GM12878 (cell line): ENCODE data around the gene FTO.

Source experiments
- EZH2 ChIP-seq: IDR thresholded peaks from 2 replicates; pipeline ENCODE4 v1.6.1; 2012; ENCODE audit warnings: low read depth, mild to moderate bottlenecking, control low read depth, inconsistent platforms, low read length, borderline replicate concordance; ENCODE audit not compliant: control insufficient read depth
- GABPA ChIP-seq: IDR thresholded peaks from 2 replicates; pipeline ENCODE4 v1.6.1; 2014; ENCODE audit warnings: antibody characterized with exemption, low read depth, mild to moderate bottlenecking, inconsistent platforms
- POLR2A ChIP-seq: IDR thresholded peaks from 2 replicates; pipeline ENCODE4 v1.6.1; 2011; ENCODE audit warnings: low read depth, mild to moderate bottlenecking, low read length
- POLR2AphosphoS5 ChIP-seq: IDR thresholded peaks from 2 replicates; pipeline ENCODE4 v1.6.1; 2011; ENCODE audit warnings: mild to moderate bottlenecking, low read length, inconsistent platforms
- RFX5 ChIP-seq: IDR thresholded peaks from 2 replicates; pipeline ENCODE4 v1.6.1; 2011; ENCODE audit warnings: low read depth, low read length, improper control_type of control experiment
- SREBF1 ChIP-seq: IDR thresholded peaks from 2 replicates; pipeline ENCODE4 v1.6.1; 2012; ENCODE audit warnings: mild to moderate bottlenecking, low read length
- TF ChIP-seq, protein P1 (sequence below), 3 experiments: IDR thresholded peaks in 2 of 3; conservative IDR thresholded peaks in 1 of 3; 2 replicates each; pipeline ENCODE4 v1.5.1; 2011; ENCODE audit warnings: low read depth in 3 of 3, low read length in 3 of 3, mild to moderate bottlenecking in 3 of 3, control low read depth in 2 of 3, moderate library complexity in 2 of 3, inconsistent platforms in 1 of 3, mixed read lengths in 1 of 3; ENCODE audit not compliant: control insufficient read depth in 2 of 3, insufficient read depth in 1 of 3; ENCODE audit errors: extremely low read depth in 1 of 3
- TF ChIP-seq, protein P2 (sequence below): fragments of 150-350 bp; IDR thresholded peaks from 2 replicates; pipeline ENCODE4 v1.6.1; 2014; ENCODE audit warnings: mild to moderate bottlenecking, low read depth, low read length
- TF ChIP-seq, protein P3 (sequence below): fragments of 450-650 bp; IDR thresholded peaks from 2 replicates; pipeline ENCODE4 v1.6.1; 2017; ENCODE audit warnings: antibody characterized with exemption, mild to moderate bottlenecking, moderate library complexity
- TF ChIP-seq, protein P4 (sequence below): IDR thresholded peaks from 2 replicates; pipeline ENCODE4 v1.6.1; 2012; ENCODE audit warnings: mild to moderate bottlenecking, low read depth, low read length
- TF ChIP-seq, protein P5 (sequence below): IDR thresholded peaks from 2 replicates; pipeline ENCODE4 v1.6.1; 2012; ENCODE audit warnings: low read length, inconsistent platforms

- TF ChIP-seq, protein P1, sequence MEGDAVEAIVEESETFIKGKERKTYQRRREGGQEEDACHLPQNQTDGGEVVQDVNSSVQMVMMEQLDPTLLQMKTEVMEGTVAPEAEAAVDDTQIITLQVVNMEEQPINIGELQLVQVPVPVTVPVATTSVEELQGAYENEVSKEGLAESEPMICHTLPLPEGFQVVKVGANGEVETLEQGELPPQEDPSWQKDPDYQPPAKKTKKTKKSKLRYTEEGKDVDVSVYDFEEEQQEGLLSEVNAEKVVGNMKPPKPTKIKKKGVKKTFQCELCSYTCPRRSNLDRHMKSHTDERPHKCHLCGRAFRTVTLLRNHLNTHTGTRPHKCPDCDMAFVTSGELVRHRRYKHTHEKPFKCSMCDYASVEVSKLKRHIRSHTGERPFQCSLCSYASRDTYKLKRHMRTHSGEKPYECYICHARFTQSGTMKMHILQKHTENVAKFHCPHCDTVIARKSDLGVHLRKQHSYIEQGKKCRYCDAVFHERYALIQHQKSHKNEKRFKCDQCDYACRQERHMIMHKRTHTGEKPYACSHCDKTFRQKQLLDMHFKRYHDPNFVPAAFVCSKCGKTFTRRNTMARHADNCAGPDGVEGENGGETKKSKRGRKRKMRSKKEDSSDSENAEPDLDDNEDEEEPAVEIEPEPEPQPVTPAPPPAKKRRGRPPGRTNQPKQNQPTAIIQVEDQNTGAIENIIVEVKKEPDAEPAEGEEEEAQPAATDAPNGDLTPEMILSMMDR (IDR thresholded peaks at IDR 0.05 in 2 of 3, conservative IDR thresholded peaks at IDR 0.05 in 1 of 3; ENCODE audit: control insufficient read depth in 2 of 3, extremely low read depth in 1 of 3, insufficient read depth in 1 of 3, low read depth in 3 of 3, low read length in 3 of 3): no peak
- no peak for TF ChIP-seq POLR2A
- TF ChIP-seq RFX5: no peak
- no peak for TF ChIP-seq SREBF1
- TF ChIP-seq, protein P2, sequence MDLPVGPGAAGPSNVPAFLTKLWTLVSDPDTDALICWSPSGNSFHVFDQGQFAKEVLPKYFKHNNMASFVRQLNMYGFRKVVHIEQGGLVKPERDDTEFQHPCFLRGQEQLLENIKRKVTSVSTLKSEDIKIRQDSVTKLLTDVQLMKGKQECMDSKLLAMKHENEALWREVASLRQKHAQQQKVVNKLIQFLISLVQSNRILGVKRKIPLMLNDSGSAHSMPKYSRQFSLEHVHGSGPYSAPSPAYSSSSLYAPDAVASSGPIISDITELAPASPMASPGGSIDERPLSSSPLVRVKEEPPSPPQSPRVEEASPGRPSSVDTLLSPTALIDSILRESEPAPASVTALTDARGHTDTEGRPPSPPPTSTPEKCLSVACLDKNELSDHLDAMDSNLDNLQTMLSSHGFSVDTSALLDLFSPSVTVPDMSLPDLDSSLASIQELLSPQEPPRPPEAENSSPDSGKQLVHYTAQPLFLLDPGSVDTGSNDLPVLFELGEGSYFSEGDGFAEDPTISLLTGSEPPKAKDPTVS: no peak
- no peak for TF ChIP-seq POLR2AphosphoS5
- TF ChIP-seq EZH2: no peak
- TF ChIP-seq GABPA: no peak
- TF ChIP-seq, protein P3, sequence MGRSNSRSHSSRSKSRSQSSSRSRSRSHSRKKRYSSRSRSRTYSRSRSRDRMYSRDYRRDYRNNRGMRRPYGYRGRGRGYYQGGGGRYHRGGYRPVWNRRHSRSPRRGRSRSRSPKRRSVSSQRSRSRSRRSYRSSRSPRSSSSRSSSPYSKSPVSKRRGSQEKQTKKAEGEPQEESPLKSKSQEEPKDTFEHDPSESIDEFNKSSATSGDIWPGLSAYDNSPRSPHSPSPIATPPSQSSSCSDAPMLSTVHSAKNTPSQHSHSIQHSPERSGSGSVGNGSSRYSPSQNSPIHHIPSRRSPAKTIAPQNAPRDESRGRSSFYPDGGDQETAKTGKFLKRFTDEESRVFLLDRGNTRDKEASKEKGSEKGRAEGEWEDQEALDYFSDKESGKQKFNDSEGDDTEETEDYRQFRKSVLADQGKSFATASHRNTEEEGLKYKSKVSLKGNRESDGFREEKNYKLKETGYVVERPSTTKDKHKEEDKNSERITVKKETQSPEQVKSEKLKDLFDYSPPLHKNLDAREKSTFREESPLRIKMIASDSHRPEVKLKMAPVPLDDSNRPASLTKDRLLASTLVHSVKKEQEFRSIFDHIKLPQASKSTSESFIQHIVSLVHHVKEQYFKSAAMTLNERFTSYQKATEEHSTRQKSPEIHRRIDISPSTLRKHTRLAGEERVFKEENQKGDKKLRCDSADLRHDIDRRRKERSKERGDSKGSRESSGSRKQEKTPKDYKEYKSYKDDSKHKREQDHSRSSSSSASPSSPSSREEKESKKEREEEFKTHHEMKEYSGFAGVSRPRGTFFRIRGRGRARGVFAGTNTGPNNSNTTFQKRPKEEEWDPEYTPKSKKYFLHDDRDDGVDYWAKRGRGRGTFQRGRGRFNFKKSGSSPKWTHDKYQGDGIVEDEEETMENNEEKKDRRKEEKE: no peak
- TF ChIP-seq, protein P4, sequence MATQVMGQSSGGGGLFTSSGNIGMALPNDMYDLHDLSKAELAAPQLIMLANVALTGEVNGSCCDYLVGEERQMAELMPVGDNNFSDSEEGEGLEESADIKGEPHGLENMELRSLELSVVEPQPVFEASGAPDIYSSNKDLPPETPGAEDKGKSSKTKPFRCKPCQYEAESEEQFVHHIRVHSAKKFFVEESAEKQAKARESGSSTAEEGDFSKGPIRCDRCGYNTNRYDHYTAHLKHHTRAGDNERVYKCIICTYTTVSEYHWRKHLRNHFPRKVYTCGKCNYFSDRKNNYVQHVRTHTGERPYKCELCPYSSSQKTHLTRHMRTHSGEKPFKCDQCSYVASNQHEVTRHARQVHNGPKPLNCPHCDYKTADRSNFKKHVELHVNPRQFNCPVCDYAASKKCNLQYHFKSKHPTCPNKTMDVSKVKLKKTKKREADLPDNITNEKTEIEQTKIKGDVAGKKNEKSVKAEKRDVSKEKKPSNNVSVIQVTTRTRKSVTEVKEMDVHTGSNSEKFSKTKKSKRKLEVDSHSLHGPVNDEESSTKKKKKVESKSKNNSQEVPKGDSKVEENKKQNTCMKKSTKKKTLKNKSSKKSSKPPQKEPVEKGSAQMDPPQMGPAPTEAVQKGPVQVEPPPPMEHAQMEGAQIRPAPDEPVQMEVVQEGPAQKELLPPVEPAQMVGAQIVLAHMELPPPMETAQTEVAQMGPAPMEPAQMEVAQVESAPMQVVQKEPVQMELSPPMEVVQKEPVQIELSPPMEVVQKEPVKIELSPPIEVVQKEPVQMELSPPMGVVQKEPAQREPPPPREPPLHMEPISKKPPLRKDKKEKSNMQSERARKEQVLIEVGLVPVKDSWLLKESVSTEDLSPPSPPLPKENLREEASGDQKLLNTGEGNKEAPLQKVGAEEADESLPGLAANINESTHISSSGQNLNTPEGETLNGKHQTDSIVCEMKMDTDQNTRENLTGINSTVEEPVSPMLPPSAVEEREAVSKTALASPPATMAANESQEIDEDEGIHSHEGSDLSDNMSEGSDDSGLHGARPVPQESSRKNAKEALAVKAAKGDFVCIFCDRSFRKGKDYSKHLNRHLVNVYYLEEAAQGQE: no peak
- TF ChIP-seq, protein P5, sequence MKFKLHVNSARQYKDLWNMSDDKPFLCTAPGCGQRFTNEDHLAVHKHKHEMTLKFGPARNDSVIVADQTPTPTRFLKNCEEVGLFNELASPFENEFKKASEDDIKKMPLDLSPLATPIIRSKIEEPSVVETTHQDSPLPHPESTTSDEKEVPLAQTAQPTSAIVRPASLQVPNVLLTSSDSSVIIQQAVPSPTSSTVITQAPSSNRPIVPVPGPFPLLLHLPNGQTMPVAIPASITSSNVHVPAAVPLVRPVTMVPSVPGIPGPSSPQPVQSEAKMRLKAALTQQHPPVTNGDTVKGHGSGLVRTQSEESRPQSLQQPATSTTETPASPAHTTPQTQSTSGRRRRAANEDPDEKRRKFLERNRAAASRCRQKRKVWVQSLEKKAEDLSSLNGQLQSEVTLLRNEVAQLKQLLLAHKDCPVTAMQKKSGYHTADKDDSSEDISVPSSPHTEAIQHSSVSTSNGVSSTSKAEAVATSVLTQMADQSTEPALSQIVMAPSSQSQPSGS: no peak
Measured at GRCh38 chr16:53998024-53998810, 294.3 kb downstream of the FTO start.
